22Rv1 (cell line): Measurements from ENCODE around the gene SHISA5.

ENCODE experiments used
- CTCF ChIP-seq: fragments of 450-650 bp; IDR thresholded peaks from 2 replicates; pipeline ENCODE4 v1.5.1; 2017; ENCODE audit warnings: mild to moderate bottlenecking
- ZFX ChIP-seq: fragments of 450-650 bp; IDR thresholded peaks from 2 replicates; pipeline ENCODE4 v1.6.1; 2017; ENCODE audit warnings: antibody characterized with exemption, borderline replicate concordance

GRCh38 chr3:48431224-48432029 lies 72.5 kb downstream of the SHISA5 start:
- TF ChIP-seq CTCF: no peak
- TF ChIP-seq ZFX: no peak
